GM12892 (cell line): ENCODE data around the gene CMTM2.

Experiments
- DNase-seq: peaks from one replicate; pipeline ENCODE4 v3.0.0; 2011; ENCODE audit not compliant: insufficient read length
- FAIRE-seq: peaks from 2 replicates; lab custom pipeline; 2011; peaks lifted over from hg19 to GRCh38; lab: Jason Lieb, UNC
- POLR2A ChIP-seq: IDR thresholded peaks from 2 replicates; pipeline ENCODE4 v1.6.1; 2011; ENCODE audit warnings: low read depth, low read length, control low read depth
- POLR2AphosphoS5 ChIP-seq: IDR thresholded peaks from 2 replicates; pipeline ENCODE4 v1.6.1; 2011; ENCODE audit warnings: low read depth, low read length, control low read depth
- TAF1 ChIP-seq: IDR thresholded peaks from 2 replicates; pipeline ENCODE4 v1.6.1; 2011; ENCODE audit warnings: low read depth, mild to moderate bottlenecking, control low read depth, low read length, borderline replicate concordance

Gene CMTM2

GRCh38 chr16:66544016-66544757, 35.1 kb upstream of the CMTM2 start:
- no peak for DNase-seq
- no peak for TF ChIP-seq POLR2A
- TF ChIP-seq TAF1, result no peak
- TF ChIP-seq POLR2AphosphoS5, result no peak
- no peak for FAIRE-seq

GRCh38 chr16:66547101-66547989, 31.9 kb upstream of the CMTM2 start:
- TF ChIP-seq POLR2A (no peak), TAF1 (no peak), POLR2AphosphoS5 (no peak)
- no peak for DNase-seq
- no peak for FAIRE-seq

- no peak for DNase-seq
- no peak for FAIRE-seq
- TF ChIP-seq POLR2AphosphoS5, result no peak
- TF ChIP-seq TAF1, result no peak
- no peak for TF ChIP-seq POLR2A
Observed at GRCh38 chr16:66548068-66548467, 31.2 kb upstream of the CMTM2 start.

- TF ChIP-seq TAF1 (no peak), POLR2A (no peak), POLR2AphosphoS5 (no peak)
- DNase-seq, result no peak
- no peak for FAIRE-seq
Observed at GRCh38 chr16:66548868-66549267, 30.4 kb upstream of the CMTM2 start.

- DNase-seq (peak; percentile 61), FAIRE-seq (peak; percentile 51)
- TF ChIP-seq POLR2AphosphoS5 (peak; percentile 18; the same call in 1 of the 2 replicates), TAF1 (peak; percentile 39), POLR2A (peak; percentile 64; the same call in 1 of the 2 replicates)
Observed at GRCh38 chr16:66549284-66550131, 29.8 kb upstream of the CMTM2 start, which contains the start of gene TK2. TSS of gene TK2 (minus strand) at chr16:66550122. CDS start at chr16:66550061, 61 bp downstream.

GRCh38 chr16:66551348-66551759, 27.9 kb upstream of the CMTM2 start:
- FAIRE-seq (peak; percentile 88), DNase-seq (no peak)
- no peak; the same call in 1 of the 2 replicates for TF ChIP-seq POLR2A
- no peak for TF ChIP-seq TAF1
- no peak; the same call in 1 of the 2 replicates for TF ChIP-seq POLR2AphosphoS5

GRCh38 chr16:66551788-66552285, 27.4 kb upstream of the CMTM2 start:
- FAIRE-seq (no peak), DNase-seq (no peak)
- TF ChIP-seq TAF1 (no peak), POLR2AphosphoS5 (no peak), POLR2A (no peak)

- peak; percentile 91 for FAIRE-seq
- TF ChIP-seq POLR2A (peak; percentile 89), POLR2AphosphoS5 (peak; percentile 71), TAF1 (peak; percentile 62; the same call in 1 of the 2 replicates)
- peak; percentile 89 for DNase-seq
Observed at GRCh38 chr16:66552286-66553177, 26.7 kb upstream of the CMTM2 start, which contains the start of gene CKLF. TSS of gene CKLF (plus strand) at chr16:66552576. CDS start at chr16:66552716, 140 bp downstream.

- FAIRE-seq, result no peak
Observed at GRCh38 chr16:66553223-66553622, 26.0 kb upstream of the CMTM2 start.

More at GRCh38 chr16:66553223-66553622, 26.0 kb upstream of the CMTM2 start:
- no peak for DNase-seq
- no peak for TF ChIP-seq POLR2AphosphoS5
- no peak for TF ChIP-seq POLR2A
- TF ChIP-seq TAF1, result no peak
